GM12801 (cell line): Measurements from ENCODE around the gene SCAI.

Experiments
- TF ChIP-seq, protein P1 (sequence below): IDR thresholded peaks from one replicate; pipeline ENCODE4 v1.5.1; 2011; ENCODE audit warnings: control low read depth; ENCODE audit not compliant: insufficient read length; ENCODE audit errors: extremely low read depth

Gene SCAI

GRCh38 chr9:125177888-125178287, 34.6 kb upstream of the SCAI start:
- TF ChIP-seq, protein P1, sequence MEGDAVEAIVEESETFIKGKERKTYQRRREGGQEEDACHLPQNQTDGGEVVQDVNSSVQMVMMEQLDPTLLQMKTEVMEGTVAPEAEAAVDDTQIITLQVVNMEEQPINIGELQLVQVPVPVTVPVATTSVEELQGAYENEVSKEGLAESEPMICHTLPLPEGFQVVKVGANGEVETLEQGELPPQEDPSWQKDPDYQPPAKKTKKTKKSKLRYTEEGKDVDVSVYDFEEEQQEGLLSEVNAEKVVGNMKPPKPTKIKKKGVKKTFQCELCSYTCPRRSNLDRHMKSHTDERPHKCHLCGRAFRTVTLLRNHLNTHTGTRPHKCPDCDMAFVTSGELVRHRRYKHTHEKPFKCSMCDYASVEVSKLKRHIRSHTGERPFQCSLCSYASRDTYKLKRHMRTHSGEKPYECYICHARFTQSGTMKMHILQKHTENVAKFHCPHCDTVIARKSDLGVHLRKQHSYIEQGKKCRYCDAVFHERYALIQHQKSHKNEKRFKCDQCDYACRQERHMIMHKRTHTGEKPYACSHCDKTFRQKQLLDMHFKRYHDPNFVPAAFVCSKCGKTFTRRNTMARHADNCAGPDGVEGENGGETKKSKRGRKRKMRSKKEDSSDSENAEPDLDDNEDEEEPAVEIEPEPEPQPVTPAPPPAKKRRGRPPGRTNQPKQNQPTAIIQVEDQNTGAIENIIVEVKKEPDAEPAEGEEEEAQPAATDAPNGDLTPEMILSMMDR: no peak

- TF ChIP-seq, protein P1: no peak
Observed at GRCh38 chr9:125176636-125177035, 33.3 kb upstream of the SCAI start.

- TF ChIP-seq, protein P1: no peak
Observed at GRCh38 chr9:125172031-125172755, 28.9 kb upstream of the SCAI start.

GRCh38 chr9:125169895-125170294, 26.6 kb upstream of the SCAI start:
- TF ChIP-seq, protein P1: no peak

DNA sequence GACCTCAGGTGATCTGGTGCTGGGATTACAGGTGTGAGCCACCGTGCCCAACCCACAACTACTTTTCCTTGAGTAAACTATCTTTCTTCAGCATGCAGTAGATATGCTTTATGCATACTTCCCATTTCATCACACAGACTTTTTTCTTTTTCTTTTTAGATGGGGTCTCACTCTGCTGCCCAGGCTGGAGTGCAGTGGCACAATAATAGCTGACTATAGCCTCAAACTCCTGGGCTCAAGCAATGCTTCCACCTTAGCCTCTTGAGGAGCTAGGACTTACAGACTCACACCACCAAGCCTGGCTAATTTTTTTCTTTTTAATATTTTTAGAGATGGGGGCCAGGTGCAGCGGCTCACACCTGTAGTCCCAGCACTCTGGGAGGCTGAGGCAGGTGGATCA, 23.4 kb upstream of the SCAI start:
- TF ChIP-seq, protein P1: no peak

DNA sequence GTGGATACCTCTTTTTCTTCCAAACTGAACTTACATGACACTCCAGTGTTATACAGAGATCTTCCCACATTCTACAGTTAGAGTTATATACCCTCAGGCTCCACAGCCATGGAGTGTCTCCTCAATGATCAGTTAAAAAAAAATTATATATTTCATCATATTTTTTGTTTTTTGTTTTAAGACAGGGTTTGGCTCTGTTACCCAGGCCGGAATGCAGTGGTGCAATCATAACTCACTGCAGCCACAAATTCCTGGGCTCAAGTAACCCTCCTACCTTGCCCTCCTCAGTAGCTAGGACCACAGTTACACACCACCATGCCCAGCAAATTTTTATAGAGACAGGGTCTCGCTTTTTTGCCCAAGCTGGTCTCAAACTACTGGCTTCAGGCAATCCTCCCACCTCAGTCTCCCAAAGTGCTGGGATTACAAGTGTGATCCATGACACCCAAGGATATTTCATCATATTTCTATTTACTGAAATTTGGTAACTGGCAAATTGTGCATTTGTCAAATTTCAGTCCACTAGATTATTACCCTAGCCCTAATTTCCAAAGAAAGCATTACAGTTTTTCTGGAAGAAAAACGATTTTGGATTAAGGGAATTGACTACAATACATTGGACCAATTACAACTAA, 18.1 kb upstream of the SCAI start:
- TF ChIP-seq, protein P1: no peak

GRCh38 chr9:125160750-125161149, 17.4 kb upstream of the SCAI start:
- TF ChIP-seq, protein P1: no peak
